Tibial artery (tissue), 4 donors: ENCODE measurements around the gene TNRC6B.
"Not testable (repeated sequence)": the region's sequence is repeated elsewhere in the genome, so short reads cannot be mapped to it uniquely, and the experiment has no call there.

Source experiments
- DNase-seq, 2 donors: peaks; one replicate each; pipeline ENCODE4 v3.0.0-alpha.2; 2019
- H3K27ac ChIP-seq, 2 donors: fragments of 200-600 bp; sonication (generic) in 1 of 2; 1 replicate in 1 of 2; 2 replicates in 1 of 2; pipeline ENCODE4 v1.5.1; 2018 to 2019; ENCODE audit warnings: mild to moderate bottlenecking in 1 of 2
- H3K27me3 ChIP-seq, 2 donors: fragments of 200-600 bp; sonication (generic) in 1 of 2; one replicate each; pipeline versions ENCODE4 v1.5.1 to v1.6.0; 2016 to 2019
- H3K36me3 ChIP-seq, 3 donors: fragments of 200-600 bp; sonication (generic) in 2 of 3; one replicate each; pipeline ENCODE4 v1.5.1; 2016 to 2019; ENCODE audit warnings: mild to moderate bottlenecking in 2 of 3
- H3K4me1 ChIP-seq, 4 donors: fragments of 200-600 bp; sonication (generic) in 2 of 4; 1 replicate in 3 of 4; 2 replicates in 1 of 4; pipeline ENCODE4 v1.5.1; 2016 to 2019
- H3K4me3 ChIP-seq, 2 donors: fragments of 200-600 bp; sonication (generic) in 1 of 2; 1 replicate in 1 of 2; 2 replicates in 1 of 2; pipeline ENCODE4 v1.5.1; 2018 to 2019; ENCODE audit warnings: mild to moderate bottlenecking in 2 of 2
- H3K9me3 ChIP-seq, 3 donors: fragments of 200-600 bp; sonication (generic) in 1 of 3; one replicate each; pipeline ENCODE4 v1.5.1; 2016 to 2019
- intact Hi-C: fragments of 100-400 bp; cut with DNase I; formaldehyde crosslinking; loops from one replicate; pipeline ENCODE4 v1.15.0; 2023; ENCODE audit warnings: low total_unique reads
- TF ChIP-seq, protein P1 (sequence below), 2 experiments: fragments of 200-600 bp in 1 of 2; fragments of 450-650 bp in 1 of 2; IDR thresholded peaks; one replicate each; pipeline ENCODE4 v1.5.1; 2017 to 2019; ENCODE audit warnings: antibody characterized with exemption in 2 of 2, mild to moderate bottlenecking in 1 of 2, moderate library complexity in 1 of 2

The TNRC6B gene

GRCh38 chr22:40368836-40369235 is 191.1 kb downstream of the TNRC6B start:
- Histone ChIP-seq H3K27me3 (no peaks in the 10 kb centered on the region), H3K4me3 (no peak overlapping the region), H3K4me1 (peaks cover 0 to 7% (median 1%) of the 10 kb centered on the region in 4 donors), H3K36me3 (peaks cover 23 to 43% (median 43%) of the 10 kb centered on the region in 3 donors), H3K27ac (no peak overlapping the region), H3K9me3 (no peaks in the 10 kb centered on the region)
- intact Hi-C loops: no loop called here
- TF ChIP-seq, protein P1, sequence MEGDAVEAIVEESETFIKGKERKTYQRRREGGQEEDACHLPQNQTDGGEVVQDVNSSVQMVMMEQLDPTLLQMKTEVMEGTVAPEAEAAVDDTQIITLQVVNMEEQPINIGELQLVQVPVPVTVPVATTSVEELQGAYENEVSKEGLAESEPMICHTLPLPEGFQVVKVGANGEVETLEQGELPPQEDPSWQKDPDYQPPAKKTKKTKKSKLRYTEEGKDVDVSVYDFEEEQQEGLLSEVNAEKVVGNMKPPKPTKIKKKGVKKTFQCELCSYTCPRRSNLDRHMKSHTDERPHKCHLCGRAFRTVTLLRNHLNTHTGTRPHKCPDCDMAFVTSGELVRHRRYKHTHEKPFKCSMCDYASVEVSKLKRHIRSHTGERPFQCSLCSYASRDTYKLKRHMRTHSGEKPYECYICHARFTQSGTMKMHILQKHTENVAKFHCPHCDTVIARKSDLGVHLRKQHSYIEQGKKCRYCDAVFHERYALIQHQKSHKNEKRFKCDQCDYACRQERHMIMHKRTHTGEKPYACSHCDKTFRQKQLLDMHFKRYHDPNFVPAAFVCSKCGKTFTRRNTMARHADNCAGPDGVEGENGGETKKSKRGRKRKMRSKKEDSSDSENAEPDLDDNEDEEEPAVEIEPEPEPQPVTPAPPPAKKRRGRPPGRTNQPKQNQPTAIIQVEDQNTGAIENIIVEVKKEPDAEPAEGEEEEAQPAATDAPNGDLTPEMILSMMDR (IDR thresholded peaks at IDR 0.05): no peak
- no peak for DNase-seq

- no peaks in the 10 kb centered on the region for H3K36me3 ChIP-seq
- intact Hi-C loops: loop anchor here (10.0 kb wide), 1 partner anchor 60 kb away; no protein-coding TSS in a partner anchor
- H3K4me1 ChIP-seq: peaks cover 0 to 7% (median 1%) of the 10 kb centered on the region in 4 donors
- no peak overlapping the region for H3K4me3 ChIP-seq
- H3K27ac ChIP-seq: no peak overlapping the region
- no peaks in the 10 kb centered on the region for H3K27me3 ChIP-seq
- TF ChIP-seq, protein P1 (IDR thresholded peaks at IDR 0.05): no peak
- no peak for DNase-seq
- H3K9me3 ChIP-seq: no peaks in the 10 kb centered on the region
Measured at GRCh38 chr22:40374567-40374966, 196.8 kb downstream of the TNRC6B start.

DNA sequence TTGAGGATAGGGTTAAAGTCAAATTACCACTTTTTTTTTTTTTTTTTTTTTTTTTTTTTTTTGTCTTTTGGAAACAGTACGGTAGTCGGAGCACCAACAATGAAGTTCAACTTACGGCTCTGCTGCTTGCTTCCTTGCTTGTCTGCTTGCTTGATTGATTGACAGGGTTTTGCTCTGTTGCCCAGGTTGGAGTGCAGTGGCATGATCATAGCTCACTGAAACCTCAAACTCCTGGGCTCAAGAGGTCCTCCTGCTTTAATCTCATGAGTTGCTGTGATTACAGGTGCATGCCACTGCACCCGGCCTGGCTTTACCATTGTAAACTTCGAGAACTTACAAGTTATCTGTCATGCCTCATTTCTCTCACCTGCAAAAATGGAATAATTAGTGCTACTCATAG is 198.4 kb downstream of the TNRC6B start:
- DNase-seq: no peak
- Histone ChIP-seq H3K4me3 (no peak overlapping the region), H3K36me3 (no peaks in the 10 kb centered on the region), H3K27ac (no peak overlapping the region), H3K9me3 (no peaks in the 10 kb centered on the region), H3K4me1 (peaks cover 0 to 4% (median 0%) of the 10 kb centered on the region in 4 donors), H3K27me3 (no peaks in the 10 kb centered on the region)
- intact Hi-C loops: loop anchor here (10.0 kb wide), 1 partner anchor 59 kb away; no protein-coding TSS in a partner anchor
- TF ChIP-seq, protein P1 (IDR thresholded peaks at IDR 0.05): no peak

DNA sequence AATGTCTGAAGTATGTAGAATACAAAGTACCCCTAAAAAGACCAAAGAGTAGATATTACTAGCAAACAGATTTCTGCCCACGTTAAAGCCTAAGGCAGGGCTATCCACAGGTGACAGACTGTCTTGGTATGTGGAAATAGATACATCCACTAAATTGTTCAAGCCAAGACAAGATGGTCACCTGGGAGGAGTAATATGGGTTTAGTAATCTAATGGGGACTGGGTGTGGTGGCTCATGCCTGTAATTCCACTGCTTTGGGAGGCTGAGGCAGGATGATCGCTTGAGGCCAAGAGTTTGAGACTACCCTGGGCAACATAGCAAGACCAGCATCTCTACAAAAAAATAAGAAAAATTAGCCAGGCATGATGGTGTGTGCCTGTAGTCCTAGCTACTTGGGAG is 200.2 kb downstream of the TNRC6B start:
- no peak overlapping the region for H3K4me3 ChIP-seq
- intact Hi-C loops: loop anchor here (10.0 kb wide), 1 partner anchor 57 kb away; no protein-coding TSS in a partner anchor
- no peaks in the 10 kb centered on the region for H3K9me3 ChIP-seq
- no peak for DNase-seq
- H3K27me3 ChIP-seq: no peaks in the 10 kb centered on the region
- H3K4me1 ChIP-seq: peaks cover 0 to 1% (median 0%) of the 10 kb centered on the region in 4 donors
- H3K36me3 ChIP-seq: no peaks in the 10 kb centered on the region
- TF ChIP-seq, protein P1 (IDR thresholded peaks at IDR 0.05): no peak
- no peak overlapping the region for H3K27ac ChIP-seq

DNA sequence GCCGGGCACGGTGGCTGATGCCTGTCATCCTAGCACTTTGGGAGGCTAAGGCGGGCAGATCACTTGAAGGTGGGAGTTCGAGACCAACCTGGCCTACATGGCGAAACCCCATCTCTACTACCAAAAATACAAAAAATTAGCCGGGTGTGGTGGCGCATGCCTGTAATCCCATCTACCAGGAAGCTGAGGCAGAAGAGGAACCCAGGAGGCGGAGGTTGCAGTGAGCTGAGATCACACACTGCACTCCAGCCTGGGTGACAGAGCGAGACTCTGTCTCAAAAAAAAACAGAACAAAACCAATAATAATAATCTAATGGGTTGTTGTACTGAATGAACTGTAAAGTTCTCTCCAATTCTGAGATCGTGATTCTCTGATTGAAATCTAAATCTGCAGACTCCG is 200.7 kb downstream of the TNRC6B start:
- H3K36me3 ChIP-seq, H3K4me1 ChIP-seq, H3K4me3 ChIP-seq, H3K9me3 ChIP-seq, H3K27ac ChIP-seq, H3K27me3 ChIP-seq: not testable (repeated sequence)
- DNase-seq: peak in 1 of 2 donors; percentile 22
- intact Hi-C loops: loop anchor here (10.0 kb wide), 1 partner anchor 56 kb away; no protein-coding TSS in a partner anchor

GRCh38 chr22:40381461-40381860 is 203.7 kb downstream of the TNRC6B start:
- intact Hi-C loops: no loop called here

More at GRCh38 chr22:40381461-40381860, 203.7 kb downstream of the TNRC6B start:
- Histone ChIP-seq H3K36me3 (no peaks in the 10 kb centered on the region), H3K27ac (no peak overlapping the region), H3K27me3 (no peaks in the 10 kb centered on the region), H3K4me3 (no peak overlapping the region), H3K4me1 (peaks cover 0 to 14% (median 0%) of the 10 kb centered on the region in 4 donors), H3K9me3 (no peaks in the 10 kb centered on the region)
- TF ChIP-seq, protein P1 (IDR thresholded peaks at IDR 0.05): no peak
- DNase-seq: no peak
